H9 (cell line): ENCODE results near the gene MYBBP1A. TPM values are rescaled to one million over a fixed set of nuclear protein-coding genes. Genes with fewer than 3 reads are reported as not detected.

Experiments
- DNase-seq: peaks from one replicate; pipeline ENCODE4 v3.0.0-alpha.2; 2017
- H2AFZ ChIP-seq: one replicate; pipeline ENCODE4 v1.6.1; 2013; ENCODE audit warnings: mild to moderate bottlenecking, low read length, control low read depth, moderate library complexity
- H2AK5ac ChIP-seq: 2 replicates; pipeline ENCODE4 v1.6.1; 2013; ENCODE audit warnings: low read length, control low read depth, mixed read lengths; ENCODE audit not compliant: insufficient read length
- H2BK120ac ChIP-seq: one replicate; pipeline ENCODE4 v1.6.1; 2013; ENCODE audit warnings: low read depth, mild to moderate bottlenecking, low read length, control low read depth, inconsistent platforms; ENCODE audit not compliant: poor library complexity, severe bottlenecking
- H2BK12ac ChIP-seq: 2 replicates; pipeline ENCODE4 v1.6.1; 2013; ENCODE audit warnings: low read length, control low read depth, mixed read lengths, low read depth; ENCODE audit not compliant: insufficient read length
- H2BK15ac ChIP-seq: 2 replicates; pipeline ENCODE4 v1.6.1; 2013; ENCODE audit warnings: low read depth, low read length, control low read depth
- H2BK20ac ChIP-seq: one replicate; pipeline ENCODE4 v1.6.1; 2013; ENCODE audit warnings: low read depth, mild to moderate bottlenecking, low read length, control low read depth, inconsistent platforms; ENCODE audit not compliant: poor library complexity, severe bottlenecking
- H2BK5ac ChIP-seq: 2 replicates; pipeline ENCODE4 v1.6.1; 2013; ENCODE audit warnings: low read length, control low read depth, mixed read lengths; ENCODE audit not compliant: insufficient read length
- H3K14ac ChIP-seq: 2 replicates; pipeline ENCODE4 v1.6.1; 2013; ENCODE audit warnings: low read length, control low read depth; ENCODE audit not compliant: insufficient read depth
- H3K18ac ChIP-seq: 2 replicates; pipeline ENCODE4 v1.6.1; 2013; ENCODE audit warnings: low read depth, mild to moderate bottlenecking, mixed read lengths, low read length, control low read depth; ENCODE audit not compliant: insufficient read length
- H3K23ac ChIP-seq: 2 replicates; pipeline ENCODE4 v1.6.1; 2013; ENCODE audit warnings: low read length, control low read depth, mixed read lengths, low read depth; ENCODE audit not compliant: insufficient read length
- H3K23me2 ChIP-seq: 2 replicates; pipeline ENCODE4 v1.6.1; 2013; ENCODE audit warnings: low read depth, mild to moderate bottlenecking, mixed read lengths, low read length, control low read depth; ENCODE audit not compliant: insufficient read length, poor library complexity, severe bottlenecking
- H3K27ac ChIP-seq: 2 replicates; pipeline ENCODE4 v1.5.1; 2013; ENCODE audit warnings: low read length, control low read depth, mixed read lengths, low read depth; ENCODE audit not compliant: insufficient read length
- H3K27me3 ChIP-seq: 2 replicates; pipeline ENCODE4 v1.6.1; 2013; ENCODE audit warnings: low read length, control low read depth, inconsistent platforms; ENCODE audit not compliant: insufficient read depth
- H3K4ac ChIP-seq: 2 replicates; pipeline ENCODE4 v1.6.1; 2013; ENCODE audit warnings: low read depth, mild to moderate bottlenecking, control low read depth, inconsistent platforms, low read length, moderate library complexity
- H3K4me1 ChIP-seq: 2 replicates; pipeline ENCODE4 v1.6.1; 2013; ENCODE audit warnings: low read length, control low read depth, inconsistent platforms; ENCODE audit not compliant: insufficient read depth
- H3K4me2 ChIP-seq: 2 replicates; pipeline ENCODE4 v1.6.1; 2013; ENCODE audit warnings: low read length, control low read depth, mixed read lengths; ENCODE audit not compliant: insufficient read length, insufficient read depth
- H3K56ac ChIP-seq: 2 replicates; pipeline ENCODE4 v1.6.1; 2013; ENCODE audit warnings: low read depth, mild to moderate bottlenecking, mixed read lengths, low read length, control low read depth; ENCODE audit not compliant: insufficient read length
- H3K79me1 ChIP-seq: 2 replicates; pipeline ENCODE4 v1.6.1; 2013; ENCODE audit warnings: low read depth, mild to moderate bottlenecking, moderate library complexity, low read length, control low read depth, inconsistent platforms; ENCODE audit not compliant: insufficient read depth, poor library complexity, severe bottlenecking
- H3K79me2 ChIP-seq: 2 replicates; pipeline ENCODE4 v1.6.1; 2013; ENCODE audit warnings: low read length, control low read depth, inconsistent platforms; ENCODE audit not compliant: insufficient read depth
- H3K9ac ChIP-seq: 2 replicates; pipeline ENCODE4 v1.6.1; 2013; ENCODE audit warnings: low read length, control low read depth, mixed read lengths; ENCODE audit not compliant: insufficient read length; ENCODE audit errors: extremely low read depth
- H3K9me3 ChIP-seq: one replicate; pipeline ENCODE4 v1.6.1; 2013; ENCODE audit warnings: low read depth, low read length, inconsistent platforms; ENCODE audit not compliant: control insufficient read depth
- H3T11ph ChIP-seq: one replicate; pipeline ENCODE4 v1.6.1; 2013; ENCODE audit warnings: mild to moderate bottlenecking, low read length, control low read depth, inconsistent platforms
- H4K20me1 ChIP-seq: one replicate; pipeline ENCODE4 v1.6.1; 2013; ENCODE audit not compliant: control insufficient read depth, insufficient read length, insufficient read depth
- H4K5ac ChIP-seq: 2 replicates; pipeline ENCODE4 v1.6.1; 2013; ENCODE audit warnings: low read depth, mild to moderate bottlenecking, mixed read lengths, low read length, control low read depth; ENCODE audit not compliant: insufficient read length
- H4K8ac ChIP-seq: replicated peaks from 2 replicates; pipeline ENCODE4 v1.6.1; 2013; ENCODE audit warnings: low read length, control low read depth, mixed read lengths, low read depth; ENCODE audit not compliant: insufficient read length
- H4K91ac ChIP-seq: 2 replicates; pipeline ENCODE4 v1.6.1; 2013; ENCODE audit warnings: low read depth, mild to moderate bottlenecking, moderate library complexity, mixed read lengths, low read length, control low read depth; ENCODE audit not compliant: insufficient read length
- H3K27ac Mint-ChIP-seq, 3 experiments: 2 replicates in 2 of 3; 3 replicates in 1 of 3; pipeline ENCODE4 v1.8.0; 2020 to 2021; ENCODE audit warnings: mixed read lengths in 3 of 3, mild to moderate bottlenecking in 1 of 3, moderate library complexity in 1 of 3
- H3K27me3 Mint-ChIP-seq: 2 replicates; pipeline ENCODE4 v1.8.0; 2021; ENCODE audit warnings: low read depth, mild to moderate bottlenecking, moderate library complexity, mixed read lengths
- H3K36me3 Mint-ChIP-seq, 3 experiments: 2 replicates in 2 of 3; 3 replicates in 1 of 3; pipeline ENCODE4 v1.8.0; 2020 to 2021; ENCODE audit warnings: low read depth in 3 of 3, mixed read lengths in 3 of 3; ENCODE audit not compliant: insufficient read depth in 1 of 3
- H3K4me1 Mint-ChIP-seq, 2 experiments: 2 replicates each; pipeline ENCODE4 v1.8.0; 2020; ENCODE audit warnings: mixed read lengths in 2 of 2
- H3K4me3 Mint-ChIP-seq, 2 experiments: 2 replicates in 1 of 2; 3 replicates in 1 of 2; pipeline ENCODE4 v1.8.0; 2020 to 2021; ENCODE audit warnings: mild to moderate bottlenecking in 2 of 2, mixed read lengths in 2 of 2, moderate library complexity in 1 of 2
- H3K9me3 Mint-ChIP-seq, 2 experiments: 2 replicates in 1 of 2; 3 replicates in 1 of 2; pipeline ENCODE4 v1.8.0; 2020; ENCODE audit warnings: mild to moderate bottlenecking in 2 of 2, mixed read lengths in 2 of 2, moderate library complexity in 1 of 2
- CTCF ChIP-seq: fragments of 200-600 bp; sonication (generic); conservative IDR thresholded peaks from 3 replicates; pipeline ENCODE4 v1.8.0; 2021; ENCODE audit warnings: antibody characterized with exemption, mild to moderate bottlenecking
- WGBS: extraction: QIAGEN DNeasy Blood & Tissue Kit; methylation state at CpG from one replicate; pipeline ENCODE4 v1.1.7; 2013; ENCODE audit warnings: missing lambda C conversion rate, low lambda C conversion rate, mixed read lengths; ENCODE audit not compliant: insufficient read length; ENCODE audit errors: extremely low coverage; 5-methylcytosine and 5-hydroxymethylcytosine counted together
- total RNA-seq: library from RNA; stranded (reverse); gene quantifications from 2 replicates; pipeline ENCODE4 v1.2.1, GENCODE V29; 2021

The MYBBP1A gene
- total RNA-seq, 1 experiment from 2014 or later, result 181 TPM

GRCh38 chr17:4588898-4589625, 33.9 kb upstream of the MYBBP1A start:
- WGBS, result no CpG with 5 or more reads among the region's 22 CpGs
- H4K8ac ChIP-seq, result no peak overlapping the region

More at GRCh38 chr17:4588898-4589625, 33.9 kb upstream of the MYBBP1A start:
- H2BK120ac ChIP-seq, result no peak overlapping the region
- H3K14ac ChIP-seq, result no peak overlapping the region; the same call in 1 of the 2 replicates
- no peak overlapping the region for H2BK12ac ChIP-seq
- H2BK15ac ChIP-seq, result no peak overlapping the region
- no peak overlapping the region for H4K5ac ChIP-seq
- no peak overlapping the region for H2BK20ac ChIP-seq
- H3K23ac ChIP-seq, result no peak overlapping the region
- H4K91ac ChIP-seq, result no peak overlapping the region
- H4K20me1 ChIP-seq, result peaks cover 2% of the 10 kb centered on the region
- no peaks in the 10 kb centered on the region for H3K79me1 ChIP-seq
- no peaks in the 10 kb centered on the region for H3K79me2 ChIP-seq
- Mint-ChIP-seq H3K27ac (no peak overlapping the region), H3K4me1 (peaks cover 2 to 16% of the 10 kb centered on the region in 2 experiments), H3K9me3 (no peaks in the 10 kb centered on the region), H3K4me3 (no peak overlapping the region), H3K36me3 (no peaks in the 10 kb centered on the region; a peak in 1 of 7 replicates), H3K27me3 (peaks cover 46% of the 10 kb centered on the region)
- no peak overlapping the region for H3T11ph ChIP-seq
- H3K4me2 ChIP-seq, result no peak overlapping the region
- no peak overlapping the region for H3K56ac ChIP-seq
- no peak overlapping the region for H3K9ac ChIP-seq
- no peak overlapping the region for H3K27ac ChIP-seq
- no peaks in the 10 kb centered on the region for H3K9me3 ChIP-seq
- no peak overlapping the region for H2AFZ ChIP-seq
- peaks cover 7% of the 10 kb centered on the region; the same call in 1 of the 2 replicates for H3K27me3 ChIP-seq
- no peaks in the 10 kb centered on the region for H3K4me1 ChIP-seq
- H3K4ac ChIP-seq, result no peak overlapping the region
- H3K18ac ChIP-seq, result no peak overlapping the region
- DNase-seq, result no peak
- H2BK5ac ChIP-seq, result no peak overlapping the region
- peaks cover 4% of the 10 kb centered on the region for H3K23me2 ChIP-seq
- H2AK5ac ChIP-seq, result no peak overlapping the region
- no peak for TF ChIP-seq CTCF
